RWPE1 (cell line): ENCODE measurements around the gene RETN.
A peak's percentile ranks its signal among the peaks of the same experiment; 100 is the strongest.

Experiments used
- CTCF ChIA-PET: fragments of 350-600 bp; sonication (Branson Sonifier 250); formaldehyde crosslinking; extraction: SDS; loops from one replicate; lab custom pipeline; 2021; lab: Yijun Ruan, JAX
- POLR2A ChIA-PET: fragments of 400-600 bp; formaldehyde crosslinking; extraction: SDS; loops from one replicate; lab custom pipeline; 2020; ENCODE audit warnings: antibody characterized with exemption; ENCODE audit not compliant: low non-redundant PET; lab: Yijun Ruan, JAX
- DNase-seq: peaks from one replicate; pipeline ENCODE4 v3.0.0; 2012; ENCODE audit warnings: low spot score
- H3K27ac ChIP-seq: fragments of 450-650 bp; 2 replicates; pipeline ENCODE4 v1.5.1; 2017
- CTCF ChIP-seq: fragments of 450-650 bp; conservative IDR thresholded peaks from 2 replicates; pipeline ENCODE4 v1.5.1; 2017; ENCODE audit warnings: low read depth, mild to moderate bottlenecking

RETN gene

GRCh38 chr19:7632340-7633203 is 36.3 kb upstream of the RETN start:
- no peak for TF ChIP-seq CTCF
- no peak for DNase-seq
- no peak overlapping the region for H3K27ac ChIP-seq
- POLR2A ChIA-PET: no interaction called here
- CTCF ChIA-PET: interaction anchor here (0.5 to 0.7 kb wide), 2 partner anchors 48 to 167 kb away, joined by 3 to 6 read pairs; partner anchors contain the start of gene TRAPPC5

DNA sequence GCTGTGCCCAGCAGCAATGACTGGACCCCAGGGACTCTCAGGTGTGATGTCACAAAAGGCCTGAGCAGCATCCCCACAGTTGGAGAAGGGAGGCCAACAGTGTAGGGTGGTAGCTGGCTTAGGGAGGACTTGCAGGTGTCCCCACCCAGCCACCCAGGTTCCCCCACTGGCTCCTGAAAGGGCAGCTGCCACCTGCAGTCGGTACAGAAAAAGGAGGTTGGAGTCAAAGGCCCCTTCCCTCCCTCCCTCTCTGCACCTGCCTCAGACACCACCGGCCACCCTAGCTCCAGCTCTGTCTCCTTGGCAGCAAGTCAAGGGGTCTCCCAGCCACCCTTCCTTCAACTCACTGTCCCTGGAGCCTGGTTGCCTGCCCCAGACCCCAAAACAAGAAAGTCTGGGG is 35.2 kb upstream of the RETN start, which contains the start of gene PCP2:
PCP2 (minus strand) TSS at position 22 of the 400 bp plus-strand sequence. CDS start 262 bp downstream, outside the sequence.
- POLR2A ChIA-PET: no interaction called here
- DNase-seq: no peak
- CTCF ChIA-PET: interaction anchor here (0.5 kb wide), 1 partner anchor 167 kb away, joined by 3 read pairs; no protein-coding TSS in a partner anchor
- TF ChIP-seq CTCF: no peak
- no peak within 1 kb of the TSS for H3K27ac ChIP-seq

DNA sequence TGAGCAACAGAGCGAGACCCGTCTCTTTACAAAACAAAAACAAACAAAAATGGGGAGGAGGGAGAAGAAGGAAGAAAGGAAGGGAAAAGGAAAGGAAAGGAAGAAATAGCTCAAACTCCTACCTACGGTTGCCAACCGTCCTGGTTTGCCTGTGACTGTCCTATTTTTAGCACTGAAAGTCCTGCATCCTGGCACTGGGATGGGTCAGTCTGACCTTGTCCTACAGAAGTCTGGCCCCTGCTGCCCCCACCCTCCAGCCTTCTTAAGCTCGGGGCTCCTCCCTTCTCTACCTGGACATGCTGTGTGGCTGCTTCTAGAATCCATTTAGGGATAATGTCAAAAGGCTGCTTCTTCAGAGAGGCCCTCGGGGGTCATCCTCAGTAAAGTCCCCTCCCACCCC is 33.2 kb upstream of the RETN start:
- no peak overlapping the region for H3K27ac ChIP-seq
- CTCF ChIA-PET: interaction anchor here (0.6 kb wide), 2 partner anchors 68 to 160 kb away, joined by 3 read pairs; no protein-coding TSS in a partner anchor
- no peak for TF ChIP-seq CTCF
- POLR2A ChIA-PET: no interaction called here
- DNase-seq: no peak

- H3K27ac ChIP-seq: peak overlapping the region; percentile 71
- ChIA-PET POLR2A (no interaction called here), CTCF (interaction anchor here (0.6 kb wide), 1 partner anchor 68 kb away, joined by 3 read pairs; no protein-coding TSS in a partner anchor)
- no peak for TF ChIP-seq CTCF
- DNase-seq: no peak
Measured at GRCh38 chr19:7636317-7636690, 32.5 kb upstream of the RETN start.

GRCh38 chr19:7636691-7637373 is 32.0 kb upstream of the RETN start, which contains the start of gene STXBP2:
Gene STXBP2 (plus strand): TSS chr19:7637110. CDS start chr19:7637150, 40 bp downstream.
- ChIA-PET POLR2A (interaction anchor here (0.6 to 0.8 kb wide), 2 partner anchors 17 to 202 kb away, joined by 3 to 6 read pairs; no protein-coding TSS in a partner anchor), CTCF (interaction anchor here (0.5 to 1.2 kb wide), 2 partner anchors 163 kb away, joined by 6 to 8 read pairs; no protein-coding TSS in a partner anchor)
- peak; percentile 88 for DNase-seq
- peak within 1 kb of the TSS; percentile 71 for H3K27ac ChIP-seq
- TF ChIP-seq CTCF: no peak
